H9 (cell line): ENCODE measurements around the gene C2orf92. TPM values are rescaled to one million over a fixed set of nuclear protein-coding genes. Genes with fewer than 3 reads are reported as not detected.

Source experiments
- DNase-seq: peaks from one replicate; pipeline ENCODE4 v3.0.0-alpha.2; 2017
- H2AFZ ChIP-seq: one replicate; pipeline ENCODE4 v1.6.1; 2013; ENCODE audit warnings: mild to moderate bottlenecking, low read length, control low read depth, moderate library complexity
- H2AK5ac ChIP-seq: 2 replicates; pipeline ENCODE4 v1.6.1; 2013; ENCODE audit warnings: low read length, control low read depth, mixed read lengths; ENCODE audit not compliant: insufficient read length
- H2BK120ac ChIP-seq: one replicate; pipeline ENCODE4 v1.6.1; 2013; ENCODE audit warnings: low read depth, mild to moderate bottlenecking, low read length, control low read depth, inconsistent platforms; ENCODE audit not compliant: poor library complexity, severe bottlenecking
- H2BK12ac ChIP-seq: 2 replicates; pipeline ENCODE4 v1.6.1; 2013; ENCODE audit warnings: low read length, control low read depth, mixed read lengths, low read depth; ENCODE audit not compliant: insufficient read length
- H2BK15ac ChIP-seq: 2 replicates; pipeline ENCODE4 v1.6.1; 2013; ENCODE audit warnings: low read depth, low read length, control low read depth
- H2BK20ac ChIP-seq: one replicate; pipeline ENCODE4 v1.6.1; 2013; ENCODE audit warnings: low read depth, mild to moderate bottlenecking, low read length, control low read depth, inconsistent platforms; ENCODE audit not compliant: poor library complexity, severe bottlenecking
- H2BK5ac ChIP-seq: 2 replicates; pipeline ENCODE4 v1.6.1; 2013; ENCODE audit warnings: low read length, control low read depth, mixed read lengths; ENCODE audit not compliant: insufficient read length
- H3K14ac ChIP-seq: 2 replicates; pipeline ENCODE4 v1.6.1; 2013; ENCODE audit warnings: low read length, control low read depth; ENCODE audit not compliant: insufficient read depth
- H3K18ac ChIP-seq: 2 replicates; pipeline ENCODE4 v1.6.1; 2013; ENCODE audit warnings: low read depth, mild to moderate bottlenecking, mixed read lengths, low read length, control low read depth; ENCODE audit not compliant: insufficient read length
- H3K23ac ChIP-seq: 2 replicates; pipeline ENCODE4 v1.6.1; 2013; ENCODE audit warnings: low read length, control low read depth, mixed read lengths, low read depth; ENCODE audit not compliant: insufficient read length
- H3K23me2 ChIP-seq: 2 replicates; pipeline ENCODE4 v1.6.1; 2013; ENCODE audit warnings: low read depth, mild to moderate bottlenecking, mixed read lengths, low read length, control low read depth; ENCODE audit not compliant: insufficient read length, poor library complexity, severe bottlenecking
- H3K27ac ChIP-seq: 2 replicates; pipeline ENCODE4 v1.5.1; 2013; ENCODE audit warnings: low read length, control low read depth, mixed read lengths, low read depth; ENCODE audit not compliant: insufficient read length
- H3K27me3 ChIP-seq: 2 replicates; pipeline ENCODE4 v1.6.1; 2013; ENCODE audit warnings: low read length, control low read depth, inconsistent platforms; ENCODE audit not compliant: insufficient read depth
- H3K4ac ChIP-seq: 2 replicates; pipeline ENCODE4 v1.6.1; 2013; ENCODE audit warnings: low read depth, mild to moderate bottlenecking, control low read depth, inconsistent platforms, low read length, moderate library complexity
- H3K4me1 ChIP-seq: 2 replicates; pipeline ENCODE4 v1.6.1; 2013; ENCODE audit warnings: low read length, control low read depth, inconsistent platforms; ENCODE audit not compliant: insufficient read depth
- H3K4me2 ChIP-seq: 2 replicates; pipeline ENCODE4 v1.6.1; 2013; ENCODE audit warnings: low read length, control low read depth, mixed read lengths; ENCODE audit not compliant: insufficient read length, insufficient read depth
- H3K56ac ChIP-seq: 2 replicates; pipeline ENCODE4 v1.6.1; 2013; ENCODE audit warnings: low read depth, mild to moderate bottlenecking, mixed read lengths, low read length, control low read depth; ENCODE audit not compliant: insufficient read length
- H3K79me1 ChIP-seq: 2 replicates; pipeline ENCODE4 v1.6.1; 2013; ENCODE audit warnings: low read depth, mild to moderate bottlenecking, moderate library complexity, low read length, control low read depth, inconsistent platforms; ENCODE audit not compliant: insufficient read depth, poor library complexity, severe bottlenecking
- H3K79me2 ChIP-seq: 2 replicates; pipeline ENCODE4 v1.6.1; 2013; ENCODE audit warnings: low read length, control low read depth, inconsistent platforms; ENCODE audit not compliant: insufficient read depth
- H3K9ac ChIP-seq: 2 replicates; pipeline ENCODE4 v1.6.1; 2013; ENCODE audit warnings: low read length, control low read depth, mixed read lengths; ENCODE audit not compliant: insufficient read length; ENCODE audit errors: extremely low read depth
- H3K9me3 ChIP-seq: one replicate; pipeline ENCODE4 v1.6.1; 2013; ENCODE audit warnings: low read depth, low read length, inconsistent platforms; ENCODE audit not compliant: control insufficient read depth
- H3T11ph ChIP-seq: one replicate; pipeline ENCODE4 v1.6.1; 2013; ENCODE audit warnings: mild to moderate bottlenecking, low read length, control low read depth, inconsistent platforms
- H4K20me1 ChIP-seq: one replicate; pipeline ENCODE4 v1.6.1; 2013; ENCODE audit not compliant: control insufficient read depth, insufficient read length, insufficient read depth
- H4K5ac ChIP-seq: 2 replicates; pipeline ENCODE4 v1.6.1; 2013; ENCODE audit warnings: low read depth, mild to moderate bottlenecking, mixed read lengths, low read length, control low read depth; ENCODE audit not compliant: insufficient read length
- H4K8ac ChIP-seq: replicated peaks from 2 replicates; pipeline ENCODE4 v1.6.1; 2013; ENCODE audit warnings: low read length, control low read depth, mixed read lengths, low read depth; ENCODE audit not compliant: insufficient read length
- H4K91ac ChIP-seq: 2 replicates; pipeline ENCODE4 v1.6.1; 2013; ENCODE audit warnings: low read depth, mild to moderate bottlenecking, moderate library complexity, mixed read lengths, low read length, control low read depth; ENCODE audit not compliant: insufficient read length
- H3K27ac Mint-ChIP-seq, 3 experiments: 2 replicates in 2 of 3; 3 replicates in 1 of 3; pipeline ENCODE4 v1.8.0; 2020 to 2021; ENCODE audit warnings: mixed read lengths in 3 of 3, mild to moderate bottlenecking in 1 of 3, moderate library complexity in 1 of 3
- H3K27me3 Mint-ChIP-seq: 2 replicates; pipeline ENCODE4 v1.8.0; 2021; ENCODE audit warnings: low read depth, mild to moderate bottlenecking, moderate library complexity, mixed read lengths
- H3K36me3 Mint-ChIP-seq, 3 experiments: 2 replicates in 2 of 3; 3 replicates in 1 of 3; pipeline ENCODE4 v1.8.0; 2020 to 2021; ENCODE audit warnings: low read depth in 3 of 3, mixed read lengths in 3 of 3; ENCODE audit not compliant: insufficient read depth in 1 of 3
- H3K4me1 Mint-ChIP-seq, 2 experiments: 2 replicates each; pipeline ENCODE4 v1.8.0; 2020; ENCODE audit warnings: mixed read lengths in 2 of 2
- H3K4me3 Mint-ChIP-seq, 2 experiments: 2 replicates in 1 of 2; 3 replicates in 1 of 2; pipeline ENCODE4 v1.8.0; 2020 to 2021; ENCODE audit warnings: mild to moderate bottlenecking in 2 of 2, mixed read lengths in 2 of 2, moderate library complexity in 1 of 2
- H3K9me3 Mint-ChIP-seq, 2 experiments: 2 replicates in 1 of 2; 3 replicates in 1 of 2; pipeline ENCODE4 v1.8.0; 2020; ENCODE audit warnings: mild to moderate bottlenecking in 2 of 2, mixed read lengths in 2 of 2, moderate library complexity in 1 of 2
- CTCF ChIP-seq: fragments of 200-600 bp; sonication (generic); conservative IDR thresholded peaks from 3 replicates; pipeline ENCODE4 v1.8.0; 2021; ENCODE audit warnings: antibody characterized with exemption, mild to moderate bottlenecking
- WGBS: extraction: QIAGEN DNeasy Blood & Tissue Kit; methylation state at CpG from one replicate; pipeline ENCODE4 v1.1.7; 2013; ENCODE audit warnings: missing lambda C conversion rate, low lambda C conversion rate, mixed read lengths; ENCODE audit not compliant: insufficient read length; ENCODE audit errors: extremely low coverage; 5-methylcytosine and 5-hydroxymethylcytosine counted together
- total RNA-seq: library from RNA; stranded (reverse); gene quantifications from 2 replicates; pipeline ENCODE4 v1.2.1, GENCODE V29; 2021

The C2orf92 gene
- total RNA-seq, 1 experiment from 2014 or later: 7.3 TPM

GRCh38 chr2:97750017-97750416 lies 80.5 kb downstream of the C2orf92 start:
- no peak for DNase-seq
- Histone ChIP-seq H2BK20ac (no peak overlapping the region), H2AFZ (no peak overlapping the region), H3T11ph (no peak overlapping the region), H3K9ac (no peak overlapping the region), H3K14ac (no peak overlapping the region), H3K27me3 (no peaks in the 10 kb centered on the region), H4K20me1 (no peaks in the 10 kb centered on the region), H2BK5ac (no peak overlapping the region), H3K4me2 (no peak overlapping the region), H3K9me3 (no peaks in the 10 kb centered on the region), H3K23ac (no peak overlapping the region), H4K8ac (no peak overlapping the region), H3K4ac (no peak overlapping the region), H3K18ac (no peak overlapping the region), H3K23me2 (no peaks in the 10 kb centered on the region), H2BK15ac (no peak overlapping the region), H3K79me2 (no peaks in the 10 kb centered on the region), H3K4me1 (0 out of 2 replicates have a peak, but pooled peaks cover 2% of the 10 kb centered on the region), H2BK12ac (no peak overlapping the region), H4K5ac (no peak overlapping the region), H2BK120ac (no peak overlapping the region), H3K56ac (no peak overlapping the region), H3K79me1 (no peaks in the 10 kb centered on the region), H4K91ac (no peak overlapping the region), H3K27ac (no peak overlapping the region), H2AK5ac (no peak overlapping the region)
- Mint-ChIP-seq H3K9me3 (no peaks in the 10 kb centered on the region), H3K27me3 (no peaks in the 10 kb centered on the region), H3K4me3 (no peak overlapping the region), H3K36me3 (peaks cover 0 to 9% (median 8%) of the 10 kb centered on the region in 3 experiments; a peak in 3 of 7 replicates), H3K4me1 (peaks cover 32 to 39% of the 10 kb centered on the region in 2 experiments), H3K27ac (no peak overlapping the region)
- no CpG with 5 or more reads among the region's 4 CpGs for WGBS
- no peak for TF ChIP-seq CTCF
